ENCODE results near the gene CELSR1.
"Not testable (repeated sequence)": the region's sequence is repeated elsewhere in the genome, so short reads cannot be mapped to it uniquely, and the experiment has no call there.

Gene CELSR1

DNA sequence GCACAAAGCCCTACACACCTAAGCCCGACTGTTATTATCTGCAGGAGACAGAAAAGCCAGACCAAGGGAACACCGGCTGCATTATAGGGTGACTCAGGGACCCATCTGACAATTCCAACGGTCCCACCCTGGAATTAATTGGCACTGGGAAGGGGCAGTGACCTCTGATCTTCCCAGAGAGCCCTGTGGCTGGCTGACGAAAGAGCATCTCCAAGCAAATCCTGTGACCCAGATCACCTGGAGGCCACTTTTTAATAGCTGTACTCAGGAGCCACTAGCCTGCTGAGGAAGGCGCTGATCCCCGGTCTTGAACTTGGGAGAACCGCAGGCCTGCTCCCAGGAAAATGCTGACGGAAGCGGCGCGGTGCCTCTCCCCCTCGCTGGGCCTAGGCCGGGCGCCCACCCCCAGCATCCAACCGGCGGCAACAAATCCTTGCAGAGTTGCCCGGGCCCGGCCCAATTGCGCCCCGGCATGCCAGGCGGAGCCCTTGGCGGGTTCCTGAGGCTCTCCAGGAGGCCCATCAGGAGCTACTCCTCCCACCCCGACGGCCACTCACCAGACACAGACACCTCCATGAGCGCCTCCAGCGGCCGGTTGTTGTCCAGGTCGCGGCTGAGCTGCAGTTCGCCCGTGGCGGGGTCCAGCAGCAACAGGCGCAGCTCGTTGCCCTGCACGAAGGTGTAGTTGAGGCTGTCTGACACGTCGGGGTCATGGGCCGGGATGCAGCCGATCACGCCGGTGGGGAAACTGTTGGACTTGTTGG, 4.2 kb downstream of the CELSR1 start:
- DNase-seq (ENCODE audit: low read depth in 2 of 3, low spot score in 2 of 3), result no peak

DNA sequence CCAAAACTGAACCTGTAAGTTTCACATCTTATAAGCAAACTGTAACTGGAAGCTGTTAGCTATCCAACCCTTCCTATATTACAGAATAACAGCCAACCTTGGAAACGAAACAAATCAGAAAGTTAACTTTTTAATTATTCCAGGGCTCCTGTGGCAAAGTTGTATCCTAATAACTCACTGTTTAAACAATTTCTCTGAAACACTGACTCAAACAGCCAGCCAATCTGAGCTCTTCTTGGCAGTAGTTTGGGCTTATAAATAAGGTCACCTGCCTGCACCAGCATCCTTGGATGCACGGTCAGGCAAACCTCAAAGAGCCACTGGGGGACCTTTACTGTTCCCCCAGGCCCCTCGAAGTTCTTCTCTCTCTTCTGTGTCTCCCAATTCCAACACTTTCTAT, 5.0 kb downstream of the CELSR1 start:
- DNase-seq (ENCODE audit: low read depth in 2 of 3, low spot score in 2 of 3), result no peak

GRCh38 chr22:46531581-46532175, 5.7 kb downstream of the CELSR1 start:
- DNase-seq (ENCODE audit: low read depth in 2 of 3, low spot score in 2 of 3), result no peak

- no peak for DNase-seq (ENCODE audit: low read depth in 2 of 3, low spot score in 2 of 3)
Measured at GRCh38 chr22:46528121-46528610, 9.3 kb downstream of the CELSR1 start.

DNA sequence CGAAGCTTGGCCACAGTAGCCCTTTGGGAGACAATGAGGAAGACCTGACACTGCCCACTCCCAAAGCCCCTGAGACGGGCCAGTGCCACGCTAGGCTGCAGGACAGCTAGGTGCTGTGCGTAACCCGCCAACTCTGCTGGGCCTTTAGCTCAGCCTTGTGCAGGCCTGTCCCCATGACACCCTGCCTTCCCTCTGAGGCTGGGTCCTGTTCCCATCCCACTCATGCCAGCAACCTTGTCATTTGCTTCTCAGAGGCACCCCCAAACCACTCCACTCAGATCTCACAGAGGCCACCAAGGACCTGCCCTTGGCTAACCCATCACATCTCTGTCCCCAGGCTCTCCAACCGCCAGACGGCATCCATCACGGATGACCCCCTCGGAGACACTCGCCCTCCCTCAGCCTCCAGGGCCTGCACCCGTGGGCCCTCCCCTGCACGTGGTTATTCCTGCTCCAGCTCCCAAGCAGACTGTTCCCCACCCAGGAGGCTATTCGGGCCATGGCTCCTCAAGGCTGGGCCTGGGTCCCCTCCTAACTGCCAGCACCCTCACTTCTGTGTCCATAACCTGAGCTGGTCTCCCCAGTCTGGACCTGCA, 11.1 kb downstream of the CELSR1 start:
- no peak for DNase-seq (ENCODE audit: low read depth in 2 of 3, low spot score in 2 of 3)

- no peak for DNase-seq (ENCODE audit: low read depth in 2 of 3, low spot score in 2 of 3)
Measured at GRCh38 chr22:46525389-46526243, 11.8 kb downstream of the CELSR1 start.

DNA sequence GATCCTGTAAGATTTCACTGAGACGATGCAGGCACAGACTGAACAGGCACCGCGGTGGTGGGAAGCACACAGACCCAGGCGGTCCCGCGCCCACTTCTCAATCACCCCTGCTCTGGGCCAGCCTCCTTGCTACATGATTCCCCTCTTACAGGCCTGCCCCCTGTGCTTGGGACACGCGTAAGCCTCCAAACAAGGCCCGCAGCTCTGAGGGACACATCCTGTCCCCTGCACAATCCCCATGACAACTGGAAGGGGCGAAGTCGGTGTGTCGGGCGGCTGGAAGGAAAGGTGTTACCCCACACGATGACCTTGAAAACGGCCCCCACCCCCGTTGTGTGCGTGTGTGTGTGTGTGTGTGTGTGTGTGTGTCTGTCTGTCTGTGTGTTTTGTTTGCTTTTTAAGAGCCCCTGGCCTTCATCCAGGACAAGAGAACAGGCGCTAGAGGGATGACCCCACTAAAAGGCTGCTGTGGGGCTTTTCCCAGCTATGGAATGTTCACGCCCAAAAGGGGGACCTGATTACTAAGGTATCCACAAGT, 13.1 kb downstream of the CELSR1 start:
- no peak for DNase-seq (ENCODE audit: low read depth in 2 of 3, low spot score in 2 of 3)

- DNase-seq (ENCODE audit: low read depth in 2 of 3, low spot score in 2 of 3), result no peak
Measured at GRCh38 chr22:46522797-46523196, 14.6 kb downstream of the CELSR1 start.

- DNase-seq (ENCODE audit: low read depth in 2 of 3, low spot score in 2 of 3), result no peak
Measured at GRCh38 chr22:46521994-46522393, 15.4 kb downstream of the CELSR1 start.

DNA sequence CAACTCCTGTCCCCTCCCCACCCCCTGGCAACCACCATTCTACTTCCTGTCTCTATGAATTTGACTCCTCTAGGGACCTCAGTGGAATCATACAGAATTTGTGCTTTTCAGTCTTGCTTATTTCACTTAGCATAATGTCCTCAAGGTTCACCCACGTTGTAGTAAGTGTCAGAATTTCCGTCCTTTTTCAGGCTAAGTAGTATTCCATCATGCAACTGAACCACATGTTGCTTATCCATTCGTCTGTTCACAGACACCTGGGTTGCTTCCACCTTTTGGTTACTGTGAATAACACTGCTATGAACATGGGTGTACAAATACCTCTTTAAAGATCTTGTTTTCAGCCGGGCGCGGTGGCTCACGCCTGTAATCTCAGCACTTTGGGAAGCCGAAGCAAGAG, 16.5 kb downstream of the CELSR1 start:
- no peak for DNase-seq (ENCODE audit: low read depth in 2 of 3, low spot score in 2 of 3)

GRCh38 chr22:46519377-46519776, 18.0 kb downstream of the CELSR1 start:
- DNase-seq (ENCODE audit: low read depth in 2 of 3, low spot score in 2 of 3), result no peak

- no peak for DNase-seq (ENCODE audit: low read depth in 2 of 3, low spot score in 2 of 3)
Measured at GRCh38 chr22:46518542-46519325, 18.7 kb downstream of the CELSR1 start.

- DNase-seq (ENCODE audit: low read depth in 2 of 3, low spot score in 2 of 3), result no peak
Measured at GRCh38 chr22:46518038-46518437, 19.4 kb downstream of the CELSR1 start.

DNA sequence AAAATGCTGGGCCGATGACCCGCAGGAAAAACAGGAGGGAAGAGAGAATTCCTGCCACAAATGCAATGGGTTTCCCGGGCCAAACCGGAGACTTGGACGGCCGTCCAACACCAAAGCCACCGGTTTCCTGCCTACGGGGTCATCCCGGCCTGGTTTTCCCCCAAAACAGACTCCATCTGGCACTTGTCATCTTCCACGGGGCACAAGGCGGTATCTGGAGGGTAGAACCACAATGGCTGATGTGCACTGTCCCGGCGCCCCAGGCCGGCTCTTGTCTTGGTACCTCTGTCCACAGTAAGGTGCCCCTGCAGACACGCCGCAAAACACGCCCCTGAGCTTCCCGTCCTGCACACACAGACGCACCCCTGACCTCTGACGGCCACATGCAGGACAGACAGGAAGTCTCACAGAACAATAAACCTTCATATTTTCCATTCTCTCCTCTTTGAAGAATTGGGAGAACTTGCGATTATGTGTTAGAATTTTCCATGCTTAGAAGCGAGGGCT, 20.1 kb downstream of the CELSR1 start:
- DNase-seq (ENCODE audit: low read depth in 2 of 3, low spot score in 2 of 3), result no peak

- DNase-seq (ENCODE audit: low read depth in 2 of 3, low spot score in 2 of 3), result no peak
Measured at GRCh38 chr22:46516638-46517037, 20.8 kb downstream of the CELSR1 start.

GRCh38 chr22:46516112-46516487, 21.3 kb downstream of the CELSR1 start:
- not testable (repeated sequence) for DNase-seq (ENCODE audit: low read depth in 2 of 3, low spot score in 2 of 3)

GRCh38 chr22:46515208-46516111, 22.0 kb downstream of the CELSR1 start:
- DNase-seq (ENCODE audit: low read depth in 2 of 3, low spot score in 2 of 3), result no peak

DNA sequence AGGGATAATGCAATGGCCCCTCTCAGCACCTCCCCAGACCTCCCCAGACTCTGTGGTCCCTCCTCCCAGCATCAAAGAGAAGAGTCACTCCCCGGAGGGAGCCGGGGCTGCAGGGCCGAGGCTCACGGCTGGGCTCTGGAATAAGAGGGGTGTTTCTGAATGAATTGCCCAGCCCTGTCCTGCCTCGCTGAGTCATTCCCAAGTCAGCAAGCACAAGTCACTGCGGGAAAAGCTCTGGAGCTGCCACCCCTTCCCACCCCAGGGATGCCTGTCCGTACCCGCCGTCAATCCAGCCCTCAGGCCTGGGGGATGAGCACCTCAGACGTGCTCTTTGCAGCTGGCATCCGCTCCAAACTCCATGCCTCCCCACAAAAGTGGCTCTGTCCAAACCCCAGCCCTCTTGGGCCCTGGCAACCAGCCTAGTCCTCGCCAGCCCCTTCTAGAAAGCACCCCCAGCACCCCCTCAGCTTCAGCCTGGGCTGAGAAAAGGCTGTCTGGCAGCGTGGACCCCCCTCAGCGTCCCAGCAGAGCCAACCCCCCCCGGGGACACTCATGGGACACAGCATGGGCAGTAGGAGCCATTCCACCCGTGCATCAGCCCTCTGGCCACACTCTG, 22.7 kb downstream of the CELSR1 start:
- no peak for DNase-seq (ENCODE audit: low read depth in 2 of 3, low spot score in 2 of 3)
